Activated CD4-positive, alpha-beta memory T cell treated with anti-CD3 and anti-CD28 coated beads for 36 hours (primary cell): ENCODE measurements around the gene TAF6. TPM values are rescaled to one million over a fixed set of nuclear protein-coding genes. Genes with fewer than 3 reads are reported as not detected.

Experiments
- CTCF ChIA-PET: fragments of 350-600 bp; sonication (Branson Sonifier 250); formaldehyde crosslinking; loops from one replicate; lab custom pipeline; 2021; ENCODE audit warnings: antibody characterized with exemption, inconsistent platforms; lab: Charles Lee
- POLR2A ChIA-PET: fragments of 350-600 bp; sonication (Branson Sonifier 250); formaldehyde crosslinking; loops from one replicate; lab custom pipeline; 2021; ENCODE audit warnings: antibody characterized with exemption; lab: Charles Lee
- DNase-seq: peaks from one replicate; pipeline ENCODE4 v3.0.0-alpha.2; 2020
- H3K27ac Mint-ChIP-seq: one replicate; pipeline ENCODE4 v1.8.0; 2021; ENCODE audit warnings: mixed read lengths
- H3K27me3 Mint-ChIP-seq: one replicate; pipeline ENCODE4 v1.8.0; 2021; ENCODE audit warnings: mixed read lengths
- H3K36me3 Mint-ChIP-seq: one replicate; pipeline ENCODE4 v1.8.0; 2021; ENCODE audit warnings: mixed read lengths
- H3K4me1 Mint-ChIP-seq: one replicate; pipeline ENCODE4 v1.8.0; 2021; ENCODE audit warnings: low read depth, mixed read lengths
- H3K4me3 Mint-ChIP-seq: one replicate; pipeline ENCODE4 v1.8.0; 2021; ENCODE audit warnings: mild to moderate bottlenecking, mixed read lengths
- H3K9me3 Mint-ChIP-seq: one replicate; pipeline ENCODE4 v1.8.0; 2021; ENCODE audit warnings: mixed read lengths
- intact Hi-C: fragments of 100-400 bp; cut with micrococcal nuclease; formaldehyde crosslinking; loops from one replicate; pipeline ENCODE4 v1.15.1; 2023
- total RNA-seq, 2 experiments: library from RNA; stranded (reverse); gene quantifications; one replicate each; pipeline ENCODE4 v1.2.3, GENCODE V29; 2021

TAF6 gene
- total RNA-seq, 2 experiments from 2014 or later, result 54.3 to 63.7 TPM

GRCh38 chr7:100080907-100081534 is 38.1 kb downstream of the TAF6 start:
- H3K4me3 Mint-ChIP-seq, result peak overlapping the region; percentile 83
- intact Hi-C loops, result loop anchor here (1.0 to 10.0 kb wide), 7 partner anchors 20 to 576 kb away; partner anchors contain the start of genes AP4M1, MCM7, TRIM4 and ZKSCAN1
- ChIA-PET CTCF (interaction anchor here (0.6 to 1.9 kb wide), 6 partner anchors 9 to 624 kb away, joined by 3 to 5 read pairs (median 3); partner anchors contain the start of gene TRIM4), POLR2A (interaction anchor here (0.8 kb wide), 1 partner anchor 9 kb away, joined by 3 read pairs; no protein-coding TSS in a partner anchor)
- no peaks in the 10 kb centered on the region for H3K27me3 Mint-ChIP-seq
- H3K9me3 Mint-ChIP-seq, result no peaks in the 10 kb centered on the region
- H3K36me3 Mint-ChIP-seq, result peaks cover 22% of the 10 kb centered on the region
- peak overlapping the region; percentile 73 for H3K27ac Mint-ChIP-seq
- DNase-seq, result peak; percentile 17
- peaks cover 29% of the 10 kb centered on the region for H3K4me1 Mint-ChIP-seq

- H3K27me3 Mint-ChIP-seq, result no peaks in the 10 kb centered on the region
- DNase-seq, result no peak
- CTCF ChIA-PET, result interaction anchor here (0.7 to 1.1 kb wide), 3 partner anchors 12 to 166 kb away, joined by 3 read pairs; no protein-coding TSS in a partner anchor
- POLR2A ChIA-PET, result no interaction called here
- intact Hi-C loops, result no loop called here
- H3K4me1 Mint-ChIP-seq, result peaks cover 29% of the 10 kb centered on the region
- no peak overlapping the region for H3K4me3 Mint-ChIP-seq
- H3K27ac Mint-ChIP-seq, result no peak overlapping the region
- H3K36me3 Mint-ChIP-seq, result peaks cover 40% of the 10 kb centered on the region
- no peaks in the 10 kb centered on the region for H3K9me3 Mint-ChIP-seq
Observed at GRCh38 chr7:100079024-100079560, 40.1 kb downstream of the TAF6 start.

GRCh38 chr7:100077205-100077604 is 42.0 kb downstream of the TAF6 start:
- Mint-ChIP-seq H3K9me3 (peaks cover 11% of the 10 kb centered on the region), H3K36me3 (peaks cover 58% of the 10 kb centered on the region), H3K4me1 (peaks cover 23% of the 10 kb centered on the region), H3K4me3 (no peak overlapping the region), H3K27me3 (no peaks in the 10 kb centered on the region), H3K27ac (no peak overlapping the region)
- no peak for DNase-seq
- CTCF ChIA-PET, result no interaction called here
- POLR2A ChIA-PET, result no interaction called here
- intact Hi-C loops, result no loop called here

- H3K4me1 Mint-ChIP-seq, result peaks cover 15% of the 10 kb centered on the region
- POLR2A ChIA-PET, result interaction anchor here (0.6 to 0.7 kb wide), 2 partner anchors 14 to 26 kb away, joined by 6 to 7 read pairs; partner anchors contain the start of genes AP4M1 and MCM7
- no peak overlapping the region for H3K4me3 Mint-ChIP-seq
Observed at GRCh38 chr7:100075418-100075817, 43.7 kb downstream of the TAF6 start.

GRCh38 chr7:100074841-100075240 is 44.3 kb downstream of the TAF6 start:
- H3K9me3 Mint-ChIP-seq, result peaks cover 33% of the 10 kb centered on the region
- peaks cover 10% of the 10 kb centered on the region for H3K4me1 Mint-ChIP-seq
- no peaks in the 10 kb centered on the region for H3K27me3 Mint-ChIP-seq
- ChIA-PET CTCF (interaction anchor here (0.6 to 1.0 kb wide), 2 partner anchors 20 to 83 kb away, joined by 3 to 5 read pairs; no protein-coding TSS in a partner anchor), POLR2A (no interaction called here)
- DNase-seq, result no peak
- no peak overlapping the region for H3K27ac Mint-ChIP-seq
- peaks cover 75% of the 10 kb centered on the region for H3K36me3 Mint-ChIP-seq
- no peak overlapping the region for H3K4me3 Mint-ChIP-seq
- intact Hi-C loops, result no loop called here

More at GRCh38 chr7:100075418-100075817, 43.7 kb downstream of the TAF6 start:
- Mint-ChIP-seq H3K36me3 (peaks cover 69% of the 10 kb centered on the region), H3K9me3 (peaks cover 29% of the 10 kb centered on the region), H3K27ac (no peak overlapping the region), H3K27me3 (no peaks in the 10 kb centered on the region)
- CTCF ChIA-PET, result interaction anchor here (0.6 to 1.0 kb wide), 2 partner anchors 84 to 621 kb away, joined by 4 to 5 read pairs; no protein-coding TSS in a partner anchor
- DNase-seq, result no peak
- intact Hi-C loops, result no loop called here

GRCh38 chr7:100072462-100072861 is 46.7 kb downstream of the TAF6 start:
- CTCF ChIA-PET, result no interaction called here

GRCh38 chr7:100071018-100071723 is 48.0 kb downstream of the TAF6 start:
- H3K36me3 Mint-ChIP-seq, result peaks cover 65% of the 10 kb centered on the region
- no peak for DNase-seq
- no peak overlapping the region for H3K27ac Mint-ChIP-seq

More at GRCh38 chr7:100072462-100072861, 46.7 kb downstream of the TAF6 start:
- peaks cover 37% of the 10 kb centered on the region for H3K9me3 Mint-ChIP-seq
- H3K36me3 Mint-ChIP-seq, result peaks cover 75% of the 10 kb centered on the region
- intact Hi-C loops, result no loop called here
- no peak overlapping the region for H3K4me3 Mint-ChIP-seq
- POLR2A ChIA-PET, result interaction anchor here (0.7 to 1.3 kb wide), 2 partner anchors 9 to 18 kb away, joined by 3 to 9 read pairs; no protein-coding TSS in a partner anchor
- no peak overlapping the region for H3K27ac Mint-ChIP-seq
- H3K4me1 Mint-ChIP-seq, result no peaks in the 10 kb centered on the region
- H3K27me3 Mint-ChIP-seq, result no peaks in the 10 kb centered on the region
- DNase-seq, result no peak

GRCh38 chr7:100069991-100070390 is 49.2 kb downstream of the TAF6 start:
- Mint-ChIP-seq H3K4me1 (no peaks in the 10 kb centered on the region), H3K36me3 (peaks cover 60% of the 10 kb centered on the region), H3K4me3 (no peak overlapping the region), H3K27me3 (no peaks in the 10 kb centered on the region), H3K9me3 (peaks cover 37% of the 10 kb centered on the region), H3K27ac (peak overlapping the region; percentile 33)
- no peak for DNase-seq
- ChIA-PET POLR2A (interaction anchor here (1.1 kb wide), 1 partner anchor 32 kb away, joined by 5 read pairs; the partner anchor contains the start of gene AP4M1), CTCF (no interaction called here)
- intact Hi-C loops, result no loop called here

More at GRCh38 chr7:100071018-100071723, 48.0 kb downstream of the TAF6 start:
- Mint-ChIP-seq H3K9me3 (peaks cover 37% of the 10 kb centered on the region), H3K4me1 (no peaks in the 10 kb centered on the region), H3K27me3 (no peaks in the 10 kb centered on the region), H3K4me3 (no peak overlapping the region)
- POLR2A ChIA-PET, result interaction anchor here (1.1 to 1.3 kb wide), 2 partner anchors 19 to 31 kb away, joined by 5 to 9 read pairs; partner anchors contain the start of gene AP4M1
- CTCF ChIA-PET, result interaction anchor here (0.9 to 1.1 kb wide), 2 partner anchors 61 to 77 kb away, joined by 3 read pairs; no protein-coding TSS in a partner anchor
- intact Hi-C loops, result no loop called here

- POLR2A ChIA-PET, result no interaction called here
- intact Hi-C loops, result no loop called here
- Mint-ChIP-seq H3K27me3 (no peaks in the 10 kb centered on the region), H3K4me3 (no peak overlapping the region), H3K36me3 (peaks cover 42% of the 10 kb centered on the region), H3K4me1 (no peaks in the 10 kb centered on the region), H3K27ac (no peak overlapping the region), H3K9me3 (peaks cover 24% of the 10 kb centered on the region)
- CTCF ChIA-PET, result interaction anchor here (0.9 kb wide), 1 partner anchor 12 kb away, joined by 3 read pairs; no protein-coding TSS in a partner anchor
- no peak for DNase-seq
Observed at GRCh38 chr7:100066953-100067352, 52.2 kb downstream of the TAF6 start.

GRCh38 chr7:100065452-100066186 is 53.5 kb downstream of the TAF6 start:
- peaks cover 11% of the 10 kb centered on the region for H3K9me3 Mint-ChIP-seq
- intact Hi-C loops, result no loop called here

GRCh38 chr7:100064162-100064561 is 55.0 kb downstream of the TAF6 start:
- POLR2A ChIA-PET, result no interaction called here
- no peak for DNase-seq
- H3K9me3 Mint-ChIP-seq, result no peaks in the 10 kb centered on the region
- no peaks in the 10 kb centered on the region for H3K27me3 Mint-ChIP-seq
- H3K4me3 Mint-ChIP-seq, result no peak overlapping the region
- H3K4me1 Mint-ChIP-seq, result no peaks in the 10 kb centered on the region
- no peak overlapping the region for H3K27ac Mint-ChIP-seq
- CTCF ChIA-PET, result interaction anchor here (0.8 to 1.4 kb wide), 5 partner anchors 9 to 151 kb away, joined by 3 to 6 read pairs (median 5); no protein-coding TSS in a partner anchor
- H3K36me3 Mint-ChIP-seq, result peaks cover 20% of the 10 kb centered on the region
- intact Hi-C loops, result no loop called here

More at GRCh38 chr7:100065452-100066186, 53.5 kb downstream of the TAF6 start:
- Mint-ChIP-seq H3K27me3 (no peaks in the 10 kb centered on the region), H3K36me3 (peaks cover 29% of the 10 kb centered on the region), H3K4me1 (no peaks in the 10 kb centered on the region), H3K27ac (no peak overlapping the region), H3K4me3 (no peak overlapping the region)
- CTCF ChIA-PET, result no interaction called here
- no peak for DNase-seq
- POLR2A ChIA-PET, result no interaction called here
